HepG2 (cell line): Measurements from ENCODE around the gene PLOD3. TPM values are rescaled to one million over a fixed set of nuclear protein-coding genes. Genes with fewer than 3 reads are reported as not detected.

Experiments
- CENPBD1 ChIP-seq: sonication (generic); formaldehyde crosslinking; IDR thresholded peaks from 2 replicates; pipeline ENCODE4 v1.8.0; 2022; ENCODE audit warnings: missing genetic modification reagents, low read depth, mild to moderate bottlenecking, borderline replicate concordance
- CTCF ChIP-seq: sonication (generic); formaldehyde crosslinking; IDR thresholded peaks from 2 replicates; pipeline ENCODE4 v1.5.0; 2020; ENCODE audit warnings: mild to moderate bottlenecking, missing genetic modification reagents, moderate library complexity
- DMAP1 ChIP-seq: IDR thresholded peaks from 2 replicates; pipeline ENCODE4 v1.6.1; 2016
- IKZF5 ChIP-seq: IDR thresholded peaks from 2 replicates; pipeline ENCODE4 v1.6.1; 2018; ENCODE audit warnings: missing genetic modification reagents, mild to moderate bottlenecking, missing compliant biosample characterization
- SKI ChIP-seq: fragments of 450-650 bp; IDR thresholded peaks from one replicate; pipeline ENCODE4 v1.6.1; 2018; ENCODE audit warnings: mild to moderate bottlenecking; ENCODE audit not compliant: partially characterized antibody
- SP2 ChIP-seq: sonication (generic); formaldehyde crosslinking; IDR thresholded peaks from 2 replicates; pipeline ENCODE4 v1.5.1; 2020; ENCODE audit warnings: mild to moderate bottlenecking, missing genetic modification reagents
- TBX2 ChIP-seq: sonication (generic); formaldehyde crosslinking; IDR thresholded peaks from 2 replicates; pipeline ENCODE4 v1.5.0; 2020; ENCODE audit warnings: missing genetic modification reagents, mild to moderate bottlenecking, borderline replicate concordance
- TCF12 ChIP-seq, 2 experiments: fragments of 450-650 bp in 1 of 2; sonication (generic) in 1 of 2; formaldehyde crosslinking in 1 of 2; IDR thresholded peaks; 2 replicates each; pipeline versions ENCODE4 v1.6.1 to v1.8.0; 2017 to 2022; ENCODE audit warnings: antibody characterized with exemption in 1 of 2, mild to moderate bottlenecking in 1 of 2, missing genetic modification reagents in 1 of 2, moderate library complexity in 1 of 2
- ZBTB44 ChIP-seq: sonication (generic); formaldehyde crosslinking; IDR thresholded peaks from 2 replicates; pipeline ENCODE4 v1.4.0; 2020; ENCODE audit warnings: missing genetic modification reagents
- ZNF292 ChIP-seq: sonication (generic); formaldehyde crosslinking; IDR thresholded peaks from 2 replicates; pipeline ENCODE4 v1.8.1; 2022; ENCODE audit warnings: mild to moderate bottlenecking, low read depth, missing genetic modification reagents, borderline replicate concordance
- ZNF777 ChIP-seq: sonication (generic); formaldehyde crosslinking; IDR thresholded peaks from 2 replicates; pipeline ENCODE4 v1.4.0; 2020; ENCODE audit warnings: missing genetic modification reagents
- ZNF790 ChIP-seq: sonication (generic); formaldehyde crosslinking; IDR thresholded peaks from 2 replicates; pipeline ENCODE4 v1.8.0; 2022; ENCODE audit warnings: missing genetic modification reagents, mild to moderate bottlenecking, borderline replicate concordance
- polyA plus RNA-seq, 8 experiments: library from polyadenylated mRNA; depleted of rRNA in 3 of 8; stranded (reverse) in 7 of 8; unstranded in 1 of 8; fragments of >200 nt; fragmentation: Illumina TruSeq in 4 of 8; extraction: Trizol in 4 of 8; gene quantifications; 2 replicates each; pipeline versions ENCODE4 v1.2.1 to v1.2.3, GENCODE V29; 2011 to 2016; ENCODE audit warnings: low read depth in 4 of 8, missing spikeins in 1 of 8, mixed read lengths in 1 of 8; ENCODE audit not compliant: insufficient read depth in 1 of 8
- total RNA-seq, 5 experiments: library from RNA; depleted of rRNA; stranded (reverse); fragments of >200 nt; fragmentation: Illumina TruSeq; extraction: Trizol; gene quantifications; 2 replicates each; pipeline ENCODE4 v1.2.3, GENCODE V29; 2016; ENCODE audit warnings: low read depth in 1 of 5
- TF ChIP-seq, protein P1 (sequence below): sonication (generic); formaldehyde crosslinking; IDR thresholded peaks from 2 replicates; pipeline ENCODE4 v1.5.0; 2020; ENCODE audit warnings: mild to moderate bottlenecking, missing genetic modification reagents
- TF ChIP-seq, protein P2 (sequence below): sonication (generic); formaldehyde crosslinking; IDR thresholded peaks from 2 replicates; pipeline ENCODE4 v1.8.1; 2022; ENCODE audit warnings: mild to moderate bottlenecking, missing genetic modification reagents
- TF ChIP-seq, protein P3 (sequence below): sonication (generic); formaldehyde crosslinking; IDR thresholded peaks from 2 replicates; pipeline ENCODE4 v1.5.0; 2020; ENCODE audit warnings: missing genetic modification reagents, mild to moderate bottlenecking, borderline replicate concordance

PLOD3 gene
- total and polyA plus RNA-seq, 2 of the 13 experiments (the other 11 are each of a cell fraction or from before 2014, with no cell fraction given): 65.8 to 67.4 TPM

DNA sequence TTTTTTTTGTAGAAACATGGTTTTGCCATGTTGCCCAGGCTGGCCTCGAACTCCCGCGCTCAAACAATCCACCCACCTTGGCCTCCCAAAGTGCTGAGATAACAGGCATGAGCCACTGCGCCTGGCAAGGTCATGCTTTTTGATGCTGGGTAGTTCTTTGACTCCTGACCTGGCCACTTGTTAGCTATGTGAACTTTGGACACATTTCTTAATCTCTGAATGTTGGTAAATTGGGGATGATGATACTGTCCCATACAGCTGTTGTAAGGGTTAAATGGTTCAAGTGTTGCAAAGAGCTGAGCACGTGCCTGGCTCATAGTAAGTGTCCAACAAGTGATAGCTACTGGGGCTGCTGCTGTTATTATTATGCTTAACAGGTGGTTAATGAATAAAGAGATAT is 2.9 kb upstream of the PLOD3 start (continued):
- TF ChIP-seq ZNF790 (CRISPR knock-in tag) (no peak), IKZF5 (no peak), TCF12 (IDR thresholded peaks at IDR 0.05) (no peak), TCF12 (CRISPR knock-in tag; IDR thresholded peaks at IDR 0.05) (no peak), DMAP1 (CRISPR knock-in tag) (no peak), ZBTB44 (CRISPR knock-in tag) (no peak), TBX2 (peak; percentile 33; the same call in 1 of the 2 replicates), SKI (no peak), SP2 (CRISPR knock-in tag) (no peak), ZNF777 (CRISPR knock-in tag) (no peak), CTCF (CRISPR knock-in tag) (no peak), CENPBD1 (CRISPR knock-in tag) (no peak), ZNF292 (no peak)
- TF ChIP-seq, protein P1, sequence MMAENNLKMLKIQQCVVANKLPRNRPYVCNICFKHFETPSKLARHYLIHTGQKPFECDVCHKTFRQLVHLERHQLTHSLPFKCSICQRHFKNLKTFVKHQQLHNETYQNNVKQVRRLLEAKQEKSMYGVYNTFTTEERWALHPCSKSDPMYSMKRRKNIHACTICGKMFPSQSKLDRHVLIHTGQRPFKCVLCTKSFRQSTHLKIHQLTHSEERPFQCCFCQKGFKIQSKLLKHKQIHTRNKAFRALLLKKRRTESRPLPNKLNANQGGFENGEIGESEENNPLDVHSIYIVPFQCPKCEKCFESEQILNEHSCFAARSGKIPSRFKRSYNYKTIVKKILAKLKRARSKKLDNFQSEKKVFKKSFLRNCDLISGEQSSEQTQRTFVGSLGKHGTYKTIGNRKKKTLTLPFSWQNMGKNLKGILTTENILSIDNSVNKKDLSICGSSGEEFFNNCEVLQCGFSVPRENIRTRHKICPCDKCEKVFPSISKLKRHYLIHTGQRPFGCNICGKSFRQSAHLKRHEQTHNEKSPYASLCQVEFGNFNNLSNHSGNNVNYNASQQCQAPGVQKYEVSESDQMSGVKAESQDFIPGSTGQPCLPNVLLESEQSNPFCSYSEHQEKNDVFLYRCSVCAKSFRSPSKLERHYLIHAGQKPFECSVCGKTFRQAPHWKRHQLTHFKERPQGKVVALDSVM (CRISPR knock-in tag): peak; percentile 54
- TF ChIP-seq, protein P2, sequence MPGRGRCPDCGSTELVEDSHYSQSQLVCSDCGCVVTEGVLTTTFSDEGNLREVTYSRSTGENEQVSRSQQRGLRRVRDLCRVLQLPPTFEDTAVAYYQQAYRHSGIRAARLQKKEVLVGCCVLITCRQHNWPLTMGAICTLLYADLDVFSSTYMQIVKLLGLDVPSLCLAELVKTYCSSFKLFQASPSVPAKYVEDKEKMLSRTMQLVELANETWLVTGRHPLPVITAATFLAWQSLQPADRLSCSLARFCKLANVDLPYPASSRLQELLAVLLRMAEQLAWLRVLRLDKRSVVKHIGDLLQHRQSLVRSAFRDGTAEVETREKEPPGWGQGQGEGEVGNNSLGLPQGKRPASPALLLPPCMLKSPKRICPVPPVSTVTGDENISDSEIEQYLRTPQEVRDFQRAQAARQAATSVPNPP: no peak
- TF ChIP-seq, protein P3, sequence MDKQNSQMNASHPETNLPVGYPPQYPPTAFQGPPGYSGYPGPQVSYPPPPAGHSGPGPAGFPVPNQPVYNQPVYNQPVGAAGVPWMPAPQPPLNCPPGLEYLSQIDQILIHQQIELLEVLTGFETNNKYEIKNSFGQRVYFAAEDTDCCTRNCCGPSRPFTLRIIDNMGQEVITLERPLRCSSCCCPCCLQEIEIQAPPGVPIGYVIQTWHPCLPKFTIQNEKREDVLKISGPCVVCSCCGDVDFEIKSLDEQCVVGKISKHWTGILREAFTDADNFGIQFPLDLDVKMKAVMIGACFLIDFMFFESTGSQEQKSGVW (CRISPR knock-in tag): no peak
